Vagina (tissue), 2 donors: ENCODE data around the gene SYT1. TPM values are rescaled to one million over a fixed set of nuclear protein-coding genes. Genes with fewer than 3 reads are reported as not detected.

Experiments
- DNase-seq, 2 donors: peaks; one replicate each; pipeline ENCODE4 v3.0.0-alpha.2; 2017; ENCODE audit errors: extremely low spot score in 2 of 2
- H3K27ac ChIP-seq: fragments of 200-600 bp; sonication (generic); one replicate; pipeline ENCODE4 v1.5.1; 2019
- H3K27me3 ChIP-seq: fragments of 200-600 bp; sonication (generic); one replicate; pipeline ENCODE4 v1.5.1; 2019
- H3K36me3 ChIP-seq, 2 donors: fragments of 200-600 bp; sonication (generic); one replicate each; pipeline ENCODE4 v1.5.1; 2017 to 2019
- H3K4me1 ChIP-seq: fragments of 200-600 bp; sonication (generic); one replicate; pipeline ENCODE4 v1.5.1; 2019
- H3K4me3 ChIP-seq, 2 donors: fragments of 200-600 bp; sonication (generic); 1 replicate in 1 of 2; 2 replicates in 1 of 2; pipeline ENCODE4 v1.5.1; 2016 to 2019
- H3K9me3 ChIP-seq: fragments of 200-600 bp; sonication (generic); one replicate; pipeline ENCODE4 v1.5.1; 2019
- CTCF ChIP-seq, 3 experiments: fragments of 450-650 bp in 2 of 3; fragments of 200-600 bp in 1 of 3; sonication (generic) in 1 of 3; IDR thresholded peaks; one replicate each; pipeline ENCODE4 v1.5.1; 2017 to 2019; ENCODE audit warnings: antibody characterized with exemption in 3 of 3, mild to moderate bottlenecking in 2 of 3, moderate library complexity in 2 of 3
- POLR2A ChIP-seq, 2 donors: fragments of 450-650 bp; IDR thresholded peaks; one replicate each; pipeline ENCODE4 v1.6.1; 2017; ENCODE audit warnings: antibody characterized with exemption in 2 of 2, mild to moderate bottlenecking in 2 of 2, moderate library complexity in 2 of 2
- POLR2AphosphoS5 ChIP-seq, 2 donors: sonication (generic); formaldehyde crosslinking; IDR thresholded peaks; one replicate each; pipeline ENCODE4 v1.9.0; 2017; ENCODE audit warnings: antibody characterized with exemption in 2 of 2, mild to moderate bottlenecking in 2 of 2, low read depth in 1 of 2; ENCODE audit not compliant: insufficient read depth in 1 of 2
- intact Hi-C: fragments of 100-400 bp; cut with DNase I; formaldehyde crosslinking; loops from one replicate; pipeline ENCODE4 v1.15.1; 2023
- total RNA-seq: library from RNA; depleted of rRNA; stranded (reverse); fragments of >200 nt; gene quantifications from one replicate; pipeline ENCODE4 v1.2.3, GENCODE V29; 2016

SYT1 gene
- total RNA-seq, 1 donor from 2014 or later, result 13.3 TPM

GRCh38 chr12:79114896-79115295 is 250.3 kb downstream of the SYT1 start:
- no peak for DNase-seq
- Histone ChIP-seq H3K4me1 (no peaks in the 10 kb centered on the region), H3K27me3 (no peaks in the 10 kb centered on the region), H3K27ac (no peak overlapping the region), H3K36me3 (no peaks in the 10 kb centered on the region), H3K9me3 (no peaks in the 10 kb centered on the region), H3K4me3 (no peak overlapping the region)
- intact Hi-C loops, result no loop called here
- TF ChIP-seq POLR2AphosphoS5 (IDR thresholded peaks at IDR 0.05; ENCODE audit: insufficient read depth in 1 of 2, low read depth in 1 of 2) (no peak), CTCF (IDR thresholded peaks at IDR 0.05) (no peak), POLR2A (IDR thresholded peaks at IDR 0.05) (no peak)

GRCh38 chr12:79115743-79116142 is 251.2 kb downstream of the SYT1 start:
- DNase-seq, result no peak
- Histone ChIP-seq H3K27ac (no peak overlapping the region), H3K9me3 (no peaks in the 10 kb centered on the region), H3K36me3 (no peaks in the 10 kb centered on the region), H3K4me1 (no peaks in the 10 kb centered on the region), H3K4me3 (no peak overlapping the region), H3K27me3 (no peaks in the 10 kb centered on the region)
- intact Hi-C loops, result no loop called here
- TF ChIP-seq POLR2AphosphoS5 (IDR thresholded peaks at IDR 0.05; ENCODE audit: insufficient read depth in 1 of 2, low read depth in 1 of 2), result no peak
- no peak for TF ChIP-seq POLR2A (IDR thresholded peaks at IDR 0.05)
- TF ChIP-seq CTCF (IDR thresholded peaks at IDR 0.05), result no peak

- Histone ChIP-seq H3K4me3 (no peak overlapping the region), H3K27ac (no peak overlapping the region), H3K9me3 (no peaks in the 10 kb centered on the region), H3K27me3 (no peaks in the 10 kb centered on the region), H3K4me1 (no peaks in the 10 kb centered on the region), H3K36me3 (no peaks in the 10 kb centered on the region)
- intact Hi-C loops, result no loop called here
- no peak for TF ChIP-seq CTCF (IDR thresholded peaks at IDR 0.05)
- TF ChIP-seq POLR2AphosphoS5 (IDR thresholded peaks at IDR 0.05; ENCODE audit: insufficient read depth in 1 of 2, low read depth in 1 of 2), result no peak
- TF ChIP-seq POLR2A (IDR thresholded peaks at IDR 0.05), result no peak
- DNase-seq, result no peak
Measured at GRCh38 chr12:79119796-79120195, 255.2 kb downstream of the SYT1 start.

- Histone ChIP-seq H3K27ac (no peak overlapping the region), H3K36me3 (no peaks in the 10 kb centered on the region), H3K4me3 (no peak overlapping the region), H3K27me3 (no peaks in the 10 kb centered on the region), H3K9me3 (no peaks in the 10 kb centered on the region), H3K4me1 (no peaks in the 10 kb centered on the region)
- no peak for DNase-seq
- TF ChIP-seq POLR2A (IDR thresholded peaks at IDR 0.05), result no peak
- TF ChIP-seq CTCF (IDR thresholded peaks at IDR 0.05), result no peak
- TF ChIP-seq POLR2AphosphoS5 (IDR thresholded peaks at IDR 0.05; ENCODE audit: insufficient read depth in 1 of 2, low read depth in 1 of 2), result no peak
- intact Hi-C loops, result no loop called here
Measured at GRCh38 chr12:79121486-79121885, 256.9 kb downstream of the SYT1 start.

GRCh38 chr12:79124385-79124784 is 259.8 kb downstream of the SYT1 start:
- intact Hi-C loops, result no loop called here
- Histone ChIP-seq H3K36me3 (no peaks in the 10 kb centered on the region), H3K27me3 (no peaks in the 10 kb centered on the region), H3K9me3 (no peaks in the 10 kb centered on the region), H3K4me3 (no peak overlapping the region), H3K4me1 (no peaks in the 10 kb centered on the region), H3K27ac (no peak overlapping the region)
- TF ChIP-seq POLR2AphosphoS5 (IDR thresholded peaks at IDR 0.05; ENCODE audit: insufficient read depth in 1 of 2, low read depth in 1 of 2) (no peak), POLR2A (IDR thresholded peaks at IDR 0.05) (no peak), CTCF (IDR thresholded peaks at IDR 0.05) (no peak)
- no peak for DNase-seq
